Caco-2 (cell line): ENCODE data around the gene STPG2. TPM values are rescaled to one million over a fixed set of nuclear protein-coding genes. Genes with fewer than 3 reads are reported as not detected.

ENCODE experiments used
- BruUV-seq: library from RNA; stranded (reverse); fragments of 400-500 nt; replicated peaks from 2 replicates; lab custom pipeline; 2021; lab: Mats Ljungman, UMichigan
- CTCF ChIA-PET: fragments of 300-600 bp; sonication (Branson Sonifier 250); formaldehyde crosslinking; loops from one replicate; lab custom pipeline; 2022; ENCODE audit warnings: antibody characterized with exemption; lab: Charles Lee
- POLR2A ChIA-PET: fragments of 300-600 bp; sonication (Branson Sonifier 250); formaldehyde crosslinking; loops from one replicate; lab custom pipeline; 2022; ENCODE audit warnings: antibody characterized with exemption; lab: Charles Lee
- DNase-seq, 2 experiments: peaks; one replicate each; pipeline versions ENCODE4 v3.0.0 to v3.0.0-alpha.2; 2020 to 2022
- H3K27me3 ChIP-seq: replicated peaks from 2 replicates; pipeline ENCODE4 v1.6.0; 2011; ENCODE audit warnings: low read length; ENCODE audit not compliant: control insufficient read depth, insufficient read depth
- H3K36me3 ChIP-seq: 2 replicates; pipeline ENCODE4 v1.5.1; 2011; ENCODE audit warnings: low read length; ENCODE audit not compliant: control insufficient read depth, insufficient read depth
- H3K4me1 ChIP-seq: fragments of 250-450 bp; sonication (Bioruptor Pico); 2 replicates; pipeline ENCODE4 v1.5.1; 2020; ENCODE audit warnings: mild to moderate bottlenecking
- H3K4me3 ChIP-seq: 2 replicates; pipeline ENCODE4 v1.5.1; 2011; ENCODE audit warnings: low read depth, mild to moderate bottlenecking, control low read depth, low read length
- H3K9me3 ChIP-seq: fragments of 250-450 bp; sonication (Bioruptor Pico); 2 replicates; pipeline ENCODE4 v1.5.1; 2020; ENCODE audit warnings: mild to moderate bottlenecking, moderate library complexity
- H3K27ac Mint-ChIP-seq: one replicate; pipeline ENCODE4 v1.8.0; 2022; ENCODE audit warnings: mixed read lengths; ENCODE audit not compliant: unreplicated experiment
- H3K27me3 Mint-ChIP-seq: one replicate; pipeline ENCODE4 v1.8.0; 2022; ENCODE audit warnings: mixed read lengths; ENCODE audit not compliant: insufficient read depth, unreplicated experiment
- H3K36me3 Mint-ChIP-seq: one replicate; pipeline ENCODE4 v1.8.0; 2022; ENCODE audit warnings: mild to moderate bottlenecking, mixed read lengths; ENCODE audit not compliant: insufficient read depth, unreplicated experiment
- H3K4me1 Mint-ChIP-seq: one replicate; pipeline ENCODE4 v1.8.0; 2022; ENCODE audit warnings: low read depth, mixed read lengths; ENCODE audit not compliant: unreplicated experiment
- H3K4me3 Mint-ChIP-seq: one replicate; pipeline ENCODE4 v1.8.0; 2022; ENCODE audit warnings: mild to moderate bottlenecking, moderate library complexity, mixed read lengths; ENCODE audit not compliant: unreplicated experiment
- H3K9me3 Mint-ChIP-seq: one replicate; pipeline ENCODE4 v1.8.0; 2022; ENCODE audit warnings: mixed read lengths; ENCODE audit not compliant: unreplicated experiment
- intact Hi-C: fragments of 100-400 bp; cut with micrococcal nuclease; formaldehyde crosslinking; loops from one replicate; pipeline ENCODE4 v1.10.0; 2022; ENCODE audit not compliant: unreplicated experiment
- total RNA-seq: library from RNA; stranded (reverse); gene quantifications from 2 replicates; pipeline ENCODE4 v1.2.3, GENCODE V29; 2022
- TF ChIP-seq, protein P1 (sequence below), 2 experiments: fragments of 200-600 bp in 1 of 2; IDR thresholded peaks; 1 replicate in 1 of 2; 2 replicates in 1 of 2; pipeline versions ENCODE4 v1.5.1 to v1.8.0; 2011 to 2022; ENCODE audit warnings: antibody characterized with exemption in 1 of 2, control low read depth in 1 of 2, inconsistent platforms in 1 of 2, low read depth in 1 of 2, low read length in 1 of 2, mild to moderate bottlenecking in 1 of 2, moderate library complexity in 1 of 2; ENCODE audit not compliant: insufficient read depth in 1 of 2, severe bottlenecking in 1 of 2, unreplicated experiment in 1 of 2

STPG2 gene
- total RNA-seq, 1 experiment from 2014 or later: not detected

DNA sequence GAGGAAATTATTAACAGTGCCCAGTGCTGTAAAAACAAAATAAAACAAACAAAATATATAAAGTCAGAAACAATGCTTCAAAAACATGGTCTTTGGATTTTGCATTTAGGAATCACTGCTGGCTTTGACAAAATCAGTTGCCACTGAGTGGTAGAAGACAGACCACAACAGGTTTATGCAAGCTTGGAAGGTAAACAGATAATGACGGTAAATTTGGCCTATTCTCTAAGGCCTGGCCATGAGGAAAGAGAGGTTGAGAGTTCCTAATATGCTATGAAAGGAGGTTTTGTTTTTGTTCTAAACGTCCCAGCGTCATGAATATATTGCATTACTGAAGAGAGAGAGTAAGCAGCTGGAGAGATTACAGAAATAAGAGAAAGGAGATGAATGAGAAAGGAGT lies 629.4 kb downstream of the STPG2 start:
- H3K27ac Mint-ChIP-seq: no peak overlapping the region
- POLR2A ChIA-PET: no interaction called here
- no peaks in the 10 kb centered on the region for H3K4me1 Mint-ChIP-seq
- Histone ChIP-seq H3K9me3 (no peaks in the 10 kb centered on the region), H3K36me3 (no peaks in the 10 kb centered on the region), H3K4me1 (no peaks in the 10 kb centered on the region), H3K4me3 (no peak overlapping the region), H3K27me3 (no peaks in the 10 kb centered on the region)
- BruUV-seq: no TSS peak
- no peaks in the 10 kb centered on the region for H3K9me3 Mint-ChIP-seq
- H3K27me3 Mint-ChIP-seq: no peaks in the 10 kb centered on the region
- H3K4me3 Mint-ChIP-seq: no peak overlapping the region
- intact Hi-C loops: no loop called here
- CTCF ChIA-PET: no interaction called here
- no peaks in the 10 kb centered on the region for H3K36me3 Mint-ChIP-seq
- TF ChIP-seq, protein P1, sequence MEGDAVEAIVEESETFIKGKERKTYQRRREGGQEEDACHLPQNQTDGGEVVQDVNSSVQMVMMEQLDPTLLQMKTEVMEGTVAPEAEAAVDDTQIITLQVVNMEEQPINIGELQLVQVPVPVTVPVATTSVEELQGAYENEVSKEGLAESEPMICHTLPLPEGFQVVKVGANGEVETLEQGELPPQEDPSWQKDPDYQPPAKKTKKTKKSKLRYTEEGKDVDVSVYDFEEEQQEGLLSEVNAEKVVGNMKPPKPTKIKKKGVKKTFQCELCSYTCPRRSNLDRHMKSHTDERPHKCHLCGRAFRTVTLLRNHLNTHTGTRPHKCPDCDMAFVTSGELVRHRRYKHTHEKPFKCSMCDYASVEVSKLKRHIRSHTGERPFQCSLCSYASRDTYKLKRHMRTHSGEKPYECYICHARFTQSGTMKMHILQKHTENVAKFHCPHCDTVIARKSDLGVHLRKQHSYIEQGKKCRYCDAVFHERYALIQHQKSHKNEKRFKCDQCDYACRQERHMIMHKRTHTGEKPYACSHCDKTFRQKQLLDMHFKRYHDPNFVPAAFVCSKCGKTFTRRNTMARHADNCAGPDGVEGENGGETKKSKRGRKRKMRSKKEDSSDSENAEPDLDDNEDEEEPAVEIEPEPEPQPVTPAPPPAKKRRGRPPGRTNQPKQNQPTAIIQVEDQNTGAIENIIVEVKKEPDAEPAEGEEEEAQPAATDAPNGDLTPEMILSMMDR (IDR thresholded peaks at IDR 0.05; ENCODE audit: insufficient read depth in 1 of 2, low read depth in 1 of 2, low read length in 1 of 2, severe bottlenecking in 1 of 2, unreplicated experiment in 1 of 2): no peak
- DNase-seq: no peak

Other genes starting within 250 kb of the STPG2 start
- 40.3 and 45.5 TPM in 2 replicates for gene RAP1GDS1, start 117.9 kb upstream of the STPG2 start, total RNA-seq